OCI-LY1 (cell line): ENCODE results near the gene EPS8L2.
A peak's percentile ranks its signal among the peaks of the same experiment; 100 is the strongest.

Experiments
- H2AFZ ChIP-seq: fragments of 200-600 bp; sonication (generic), shearing (Covaris generic); 2 replicates; pipeline ENCODE4 v1.6.0; 2014; ENCODE audit warnings: antibody characterized with exemption, mild to moderate bottlenecking, low read length
- H3F3A ChIP-seq: fragments of 200-600 bp; sonication (generic), shearing (Covaris generic); 2 replicates; pipeline ENCODE4 v1.6.0; 2014; ENCODE audit warnings: mild to moderate bottlenecking, antibody characterized with exemption, low read length, moderate library complexity; ENCODE audit not compliant: insufficient read depth
- H3K27ac ChIP-seq: fragments of 200-600 bp; sonication (generic); 2 replicates; pipeline ENCODE4 v1.5.1; 2014; ENCODE audit warnings: low read length, mixed run types, mild to moderate bottlenecking, low read depth; ENCODE audit not compliant: poor library complexity, severe bottlenecking
- H3K27me3 ChIP-seq: fragments of 200-600 bp; sonication (generic); 2 replicates; pipeline ENCODE4 v1.6.0; 2014; ENCODE audit warnings: antibody characterized with exemption, mild to moderate bottlenecking, low read length, moderate library complexity; ENCODE audit not compliant: insufficient read depth
- H3K36me3 ChIP-seq: fragments of 200-600 bp; sonication (generic); 2 replicates; pipeline ENCODE4 v1.6.1; 2014; ENCODE audit warnings: mild to moderate bottlenecking, antibody characterized with exemption, low read length, moderate library complexity, mixed read lengths; ENCODE audit not compliant: insufficient read depth
- H3K4me1 ChIP-seq: fragments of 200-600 bp; sonication (generic); 2 replicates; pipeline ENCODE4 v1.5.1; 2014; ENCODE audit warnings: mild to moderate bottlenecking, low read length, moderate library complexity; ENCODE audit not compliant: insufficient read depth, severe bottlenecking
- H3K4me2 ChIP-seq: fragments of 200-600 bp; sonication (generic), shearing (Covaris generic); 2 replicates; pipeline ENCODE4 v1.6.1; 2014; ENCODE audit warnings: low read length
- H3K4me3 ChIP-seq: fragments of 200-600 bp; sonication (generic); 2 replicates; pipeline ENCODE4 v1.5.1; 2014; ENCODE audit warnings: low read length, low read depth, mild to moderate bottlenecking, mixed read lengths; ENCODE audit not compliant: poor library complexity, severe bottlenecking
- H3K79me2 ChIP-seq: fragments of 200-600 bp; shearing (Covaris generic); 2 replicates; pipeline ENCODE4 v1.6.1; 2016; ENCODE audit warnings: mixed run types, low read length, mixed read lengths; ENCODE audit not compliant: insufficient read depth
- H3K9ac ChIP-seq: fragments of 200-600 bp; sonication (generic), shearing (Covaris generic); 2 replicates; pipeline ENCODE4 v1.6.1; 2014; ENCODE audit warnings: mild to moderate bottlenecking, low read length, mixed read lengths
- H3K9me2 ChIP-seq: fragments of 200-600 bp; sonication (generic), shearing (Covaris generic); 2 replicates; pipeline ENCODE4 v1.6.1; 2014; ENCODE audit warnings: low read depth, mild to moderate bottlenecking, low read length, mixed read lengths
- H3K9me3 ChIP-seq: fragments of 200-600 bp; shearing (Covaris generic); 2 replicates; pipeline ENCODE4 v1.6.1; 2014; ENCODE audit warnings: low read length, mixed read lengths
- H4K20me1 ChIP-seq: fragments of 200-600 bp; sonication (generic), shearing (Covaris generic); 2 replicates; pipeline ENCODE4 v1.6.0; 2016; ENCODE audit warnings: mild to moderate bottlenecking, low read length; ENCODE audit not compliant: insufficient read depth
- EZH2 ChIP-seq: fragments of 200-600 bp; sonication (generic), shearing (Covaris generic); IDR thresholded peaks from 2 replicates; pipeline ENCODE4 v1.8.0; 2017; ENCODE audit warnings: borderline replicate concordance, mixed run types, mild to moderate bottlenecking, antibody characterized with exemption, low read length, moderate library complexity, mixed read lengths
- TF ChIP-seq, protein P1 (sequence below): fragments of 200-600 bp; sonication (generic), shearing (Covaris generic); IDR thresholded peaks from 2 replicates; pipeline ENCODE4 v1.5.1; 2017; ENCODE audit warnings: mild to moderate bottlenecking, antibody characterized with exemption, low read length, moderate library complexity, mixed read lengths

Gene EPS8L2

GRCh38 chr11:657691-658126 lies 48.3 kb upstream of the EPS8L2 start:
- H3K9ac ChIP-seq: no peak overlapping the region
- peaks cover 16% of the 10 kb centered on the region; the same call in 1 of the 2 replicates for H3K36me3 ChIP-seq
- H3K9me3 ChIP-seq: no peaks in the 10 kb centered on the region
- no peak overlapping the region for H3K4me2 ChIP-seq
- H3K9me2 ChIP-seq: no peaks in the 10 kb centered on the region
- peaks cover 13% of the 10 kb centered on the region for H3K4me1 ChIP-seq
- no peaks in the 10 kb centered on the region for H3F3A ChIP-seq
- H2AFZ ChIP-seq: no peak overlapping the region
- TF ChIP-seq, protein P1, sequence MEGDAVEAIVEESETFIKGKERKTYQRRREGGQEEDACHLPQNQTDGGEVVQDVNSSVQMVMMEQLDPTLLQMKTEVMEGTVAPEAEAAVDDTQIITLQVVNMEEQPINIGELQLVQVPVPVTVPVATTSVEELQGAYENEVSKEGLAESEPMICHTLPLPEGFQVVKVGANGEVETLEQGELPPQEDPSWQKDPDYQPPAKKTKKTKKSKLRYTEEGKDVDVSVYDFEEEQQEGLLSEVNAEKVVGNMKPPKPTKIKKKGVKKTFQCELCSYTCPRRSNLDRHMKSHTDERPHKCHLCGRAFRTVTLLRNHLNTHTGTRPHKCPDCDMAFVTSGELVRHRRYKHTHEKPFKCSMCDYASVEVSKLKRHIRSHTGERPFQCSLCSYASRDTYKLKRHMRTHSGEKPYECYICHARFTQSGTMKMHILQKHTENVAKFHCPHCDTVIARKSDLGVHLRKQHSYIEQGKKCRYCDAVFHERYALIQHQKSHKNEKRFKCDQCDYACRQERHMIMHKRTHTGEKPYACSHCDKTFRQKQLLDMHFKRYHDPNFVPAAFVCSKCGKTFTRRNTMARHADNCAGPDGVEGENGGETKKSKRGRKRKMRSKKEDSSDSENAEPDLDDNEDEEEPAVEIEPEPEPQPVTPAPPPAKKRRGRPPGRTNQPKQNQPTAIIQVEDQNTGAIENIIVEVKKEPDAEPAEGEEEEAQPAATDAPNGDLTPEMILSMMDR: no peak
- no peak for TF ChIP-seq EZH2
- no peak overlapping the region for H3K27ac ChIP-seq
- no peaks in the 10 kb centered on the region for H3K79me2 ChIP-seq
- no peaks in the 10 kb centered on the region for H4K20me1 ChIP-seq
- H3K4me3 ChIP-seq: no peak overlapping the region
- no peaks in the 10 kb centered on the region for H3K27me3 ChIP-seq

DNA sequence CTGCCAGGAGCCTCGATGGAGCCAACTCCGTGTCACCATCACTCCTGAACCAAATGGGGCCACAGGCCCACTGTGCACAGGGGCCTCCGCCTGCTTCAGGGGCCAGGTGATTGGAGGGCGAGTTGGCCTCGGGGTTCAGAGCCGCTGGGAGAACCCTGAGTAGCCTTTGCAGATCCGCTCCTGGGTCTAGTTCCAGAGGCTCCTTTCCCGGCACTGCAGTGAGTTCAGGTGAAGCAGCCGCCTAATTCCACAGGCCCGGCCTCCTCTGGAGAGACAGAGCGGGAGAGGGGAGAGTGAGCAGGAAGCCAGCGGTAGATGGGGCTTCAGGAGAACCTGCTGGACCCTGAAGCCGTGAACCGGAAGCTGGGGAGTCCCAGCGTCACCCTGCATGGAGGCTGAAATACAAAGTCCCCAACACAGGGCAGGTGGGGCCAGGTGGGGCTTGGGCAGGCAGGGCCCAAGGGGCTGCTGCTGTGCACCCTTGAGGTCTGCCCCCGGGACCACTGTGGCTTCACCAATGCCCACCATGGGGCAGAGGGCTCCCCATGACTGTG lies 46.4 kb upstream of the EPS8L2 start:
- H3K9me3 ChIP-seq: no peaks in the 10 kb centered on the region
- no peaks in the 10 kb centered on the region for H3K27me3 ChIP-seq
- no peak overlapping the region for H3K9ac ChIP-seq
- no peaks in the 10 kb centered on the region for H3K79me2 ChIP-seq
- H2AFZ ChIP-seq: no peak overlapping the region
- H3K36me3 ChIP-seq: peaks cover 9% of the 10 kb centered on the region; the same call in 1 of the 2 replicates
- peaks cover 13% of the 10 kb centered on the region for H3K4me1 ChIP-seq
- H4K20me1 ChIP-seq: no peaks in the 10 kb centered on the region
- no peaks in the 10 kb centered on the region for H3K9me2 ChIP-seq
- H3K27ac ChIP-seq: no peak overlapping the region
- TF ChIP-seq EZH2: no peak
- TF ChIP-seq, protein P1: no peak
- no peak overlapping the region for H3K4me3 ChIP-seq
- no peaks in the 10 kb centered on the region for H3F3A ChIP-seq
- H3K4me2 ChIP-seq: peak overlapping the region; percentile 25; the same call in 1 of the 2 replicates

DNA sequence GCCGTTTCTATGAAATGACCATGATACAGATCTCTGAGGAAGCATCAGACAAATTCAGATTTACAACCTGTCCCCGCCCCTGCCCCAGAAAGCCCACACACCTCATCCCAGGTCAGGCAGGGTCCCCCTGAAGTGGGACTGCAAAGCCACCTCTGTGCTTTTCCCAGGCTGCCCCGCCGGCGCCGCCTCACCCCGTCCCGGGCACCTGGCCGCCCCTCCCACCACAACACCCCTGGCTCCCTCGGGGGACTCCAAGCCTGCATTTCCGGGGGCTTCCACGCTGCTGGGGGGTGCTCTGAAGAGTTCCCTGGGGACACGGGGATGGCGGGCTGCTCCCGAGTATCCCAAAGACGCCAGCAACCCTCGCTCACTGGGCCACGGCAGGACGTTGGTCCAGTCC lies 45.8 kb upstream of the EPS8L2 start:
- peaks cover 9% of the 10 kb centered on the region; the same call in 1 of the 2 replicates for H3K36me3 ChIP-seq
- no peaks in the 10 kb centered on the region for H3K79me2 ChIP-seq
- no peak overlapping the region for H3K4me2 ChIP-seq
- H3K9me3 ChIP-seq: no peaks in the 10 kb centered on the region
- peaks cover 13% of the 10 kb centered on the region for H3K4me1 ChIP-seq
- TF ChIP-seq, protein P1: no peak
- TF ChIP-seq EZH2: no peak
- H3K27me3 ChIP-seq: no peaks in the 10 kb centered on the region
- H3F3A ChIP-seq: no peaks in the 10 kb centered on the region
- no peak overlapping the region for H3K4me3 ChIP-seq
- H4K20me1 ChIP-seq: no peaks in the 10 kb centered on the region
- H3K27ac ChIP-seq: no peak overlapping the region
- H3K9me2 ChIP-seq: no peaks in the 10 kb centered on the region
- H2AFZ ChIP-seq: no peak overlapping the region
- no peak overlapping the region for H3K9ac ChIP-seq
